RWPE1 (cell line): ENCODE data around the gene FBXO10.

Experiments
- CTCF ChIA-PET: fragments of 350-600 bp; sonication (Branson Sonifier 250); formaldehyde crosslinking; extraction: SDS; loops from one replicate; lab custom pipeline; 2021; lab: Yijun Ruan, JAX
- POLR2A ChIA-PET: fragments of 400-600 bp; formaldehyde crosslinking; extraction: SDS; loops from one replicate; lab custom pipeline; 2020; ENCODE audit warnings: antibody characterized with exemption; ENCODE audit not compliant: low non-redundant PET; lab: Yijun Ruan, JAX
- DNase-seq: peaks from one replicate; pipeline ENCODE4 v3.0.0; 2012; ENCODE audit warnings: low spot score
- H3K27ac ChIP-seq: fragments of 450-650 bp; 2 replicates; pipeline ENCODE4 v1.5.1; 2017
- CTCF ChIP-seq: fragments of 450-650 bp; conservative IDR thresholded peaks from 2 replicates; pipeline ENCODE4 v1.5.1; 2017; ENCODE audit warnings: low read depth, mild to moderate bottlenecking

FBXO10 gene

GRCh38 chr9:37596504-37596903, 20.3 kb upstream of the FBXO10 start:
- POLR2A ChIA-PET: no interaction called here
- peak; percentile 30 for DNase-seq
- no peak for TF ChIP-seq CTCF
- CTCF ChIA-PET: interaction anchor here (0.5 kb wide), 1 partner anchor 307 kb away, joined by 3 read pairs; no protein-coding TSS in a partner anchor
- no peak overlapping the region for H3K27ac ChIP-seq

GRCh38 chr9:37593883-37594448, 17.8 kb upstream of the FBXO10 start:
- H3K27ac ChIP-seq: no peak overlapping the region
- ChIA-PET CTCF (interaction anchor here (0.6 to 1.2 kb wide), 3 partner anchors 11 to 70 kb away, joined by 3 to 5 read pairs (median 3); no protein-coding TSS in a partner anchor), POLR2A (no interaction called here)
- no peak for TF ChIP-seq CTCF
- DNase-seq: no peak

- TF ChIP-seq CTCF: no peak
- ChIA-PET POLR2A (no interaction called here), CTCF (interaction anchor here (0.6 to 1.2 kb wide), 5 partner anchors 9 to 88 kb away, joined by 3 to 7 read pairs (median 3); no protein-coding TSS in a partner anchor)
- peak within 1 kb of the TSS; percentile 78 for H3K27ac ChIP-seq
- peak; percentile 81 for DNase-seq
These were observed 16.1 kb upstream of the FBXO10 start, which contains the start of gene TOMM5 for GRCh38 chr9:37592108-37592951. TOMM5 (minus strand) TSS chr9:37592597; CDS start chr9:37592532, 65 bp downstream.

DNA sequence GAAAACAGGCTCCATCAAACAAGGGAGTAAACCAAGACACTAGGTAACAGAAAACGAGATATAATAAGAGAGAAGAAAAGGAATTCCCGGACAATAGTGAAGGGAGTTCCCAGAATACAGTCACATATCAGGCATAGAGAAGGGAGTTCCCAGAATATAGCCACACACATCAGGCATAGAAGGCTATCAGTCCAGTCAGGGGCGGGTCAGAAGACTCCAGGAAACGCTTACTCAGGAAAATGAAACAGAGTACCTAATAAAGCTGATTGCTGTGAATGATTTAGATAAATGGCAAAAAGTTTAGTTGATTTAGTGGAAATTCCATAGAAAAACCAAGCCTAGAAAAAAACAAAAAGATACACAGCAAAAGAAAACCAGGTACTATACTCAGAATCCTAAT, 11.3 kb upstream of the FBXO10 start:
- no peak for DNase-seq
- CTCF ChIA-PET: no interaction called here
- POLR2A ChIA-PET: no interaction called here
- H3K27ac ChIP-seq: no peak overlapping the region
- no peak for TF ChIP-seq CTCF

DNA sequence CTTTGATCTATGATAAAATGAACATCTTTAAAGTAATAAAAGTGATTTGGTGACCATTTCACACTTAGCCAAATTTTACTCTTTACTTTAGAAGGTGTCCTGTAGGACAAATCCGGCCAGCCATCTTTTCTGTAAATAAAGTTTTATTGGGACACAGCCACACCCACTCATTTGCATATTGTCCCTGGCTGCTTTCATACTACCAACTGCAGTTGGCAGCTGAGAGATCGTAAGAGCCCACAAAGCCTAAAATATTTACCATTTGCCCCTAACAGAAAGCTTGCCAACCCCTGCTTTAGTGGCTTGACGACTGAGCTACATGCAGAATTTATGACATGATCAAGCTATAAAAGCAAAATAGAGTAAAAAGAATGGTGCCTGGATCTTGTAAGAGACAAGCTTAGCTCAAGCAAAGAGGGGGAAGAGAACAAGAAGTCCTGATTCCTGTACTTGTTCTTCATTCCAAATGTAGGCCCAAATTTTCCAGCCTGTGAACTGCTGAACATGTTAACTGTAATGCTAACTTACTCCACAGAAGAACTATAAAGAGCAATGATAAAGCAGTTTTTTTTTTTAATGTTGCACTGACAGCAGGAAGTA, 7.4 kb upstream of the FBXO10 start:
- H3K27ac ChIP-seq: no peak overlapping the region
- DNase-seq: no peak
- POLR2A ChIA-PET: no interaction called here
- no peak for TF ChIP-seq CTCF
- CTCF ChIA-PET: interaction anchor here (0.7 to 1.5 kb wide), 4 partner anchors 9 to 98 kb away, joined by 3 to 5 read pairs (median 3); partner anchors contain the start of genes FRMPD1 and TOMM5

DNA sequence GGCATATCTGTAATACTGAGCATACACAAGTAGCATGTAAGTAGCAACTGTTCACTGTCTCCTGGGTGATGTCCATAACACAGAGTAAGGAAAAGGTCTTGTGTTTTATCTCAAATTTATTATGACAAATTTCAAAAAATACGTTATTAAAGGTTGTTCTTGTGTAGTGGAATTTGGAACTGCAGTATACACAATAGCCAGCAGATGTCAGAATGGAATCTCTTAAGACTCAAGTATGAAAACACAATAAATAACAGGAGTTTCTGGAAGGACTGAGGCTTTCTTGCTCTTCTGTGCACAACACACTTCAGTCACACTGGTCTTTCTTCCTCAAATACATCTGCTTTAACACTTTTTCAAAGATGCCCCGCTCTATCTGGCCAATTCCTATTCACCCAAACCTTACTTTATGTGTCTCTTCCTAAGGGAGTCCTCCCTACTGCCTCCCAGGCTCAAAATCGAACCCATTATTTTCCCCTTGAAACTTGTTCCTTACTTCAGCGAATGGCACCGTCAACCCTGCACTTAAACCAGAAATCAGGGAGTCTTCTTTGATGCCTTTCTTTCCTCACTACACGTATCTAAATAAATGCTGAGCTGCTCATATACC, 6.5 kb upstream of the FBXO10 start:
- H3K27ac ChIP-seq: no peak overlapping the region
- ChIA-PET POLR2A (no interaction called here), CTCF (interaction anchor here (0.7 to 1.5 kb wide), 6 partner anchors 9 to 97 kb away, joined by 3 to 5 read pairs (median 3); partner anchors contain the start of genes FRMPD1 and TOMM5)
- peak; percentile 78 for TF ChIP-seq CTCF
- DNase-seq: peak; percentile 27
